PC-3 (cell line): ENCODE measurements around the gene LMBR1.

Experiments
- CTCF ChIP-seq: fragments of 300-600 bp; sonication (generic); conservative IDR thresholded peaks from 2 replicates; pipeline ENCODE4 v1.5.1; 2017; ENCODE audit warnings: antibody characterized with exemption, low read depth, mild to moderate bottlenecking, low read length
- EZH2 ChIP-seq: fragments of 300-600 bp; sonication (generic); IDR thresholded peaks from one replicate; pipeline ENCODE4 v1.6.1; 2017; ENCODE audit warnings: antibody characterized with exemption, mild to moderate bottlenecking, low read length; ENCODE audit not compliant: unreplicated experiment
- EZH2phosphoT487 ChIP-seq: fragments of 300-600 bp; sonication (generic); IDR thresholded peaks from 2 replicates; pipeline ENCODE4 v1.6.1; 2018; ENCODE audit warnings: mild to moderate bottlenecking, antibody characterized with exemption, low read length, borderline replicate concordance

GRCh38 chr7:156735851-156736250, 157.1 kb downstream of the LMBR1 start:
- TF ChIP-seq CTCF = no peak
- TF ChIP-seq EZH2phosphoT487 = no peak
- TF ChIP-seq EZH2 = no peak
